GM19240 (cell line): ENCODE data around the gene DUSP12.
A peak's percentile ranks its signal among the peaks of the same experiment; 100 is the strongest.

ENCODE experiments used
- DNase-seq: peaks from one replicate; pipeline ENCODE4 v3.0.0; 2011; ENCODE audit warnings: low spot score; ENCODE audit not compliant: insufficient read length

The DUSP12 gene

DNA sequence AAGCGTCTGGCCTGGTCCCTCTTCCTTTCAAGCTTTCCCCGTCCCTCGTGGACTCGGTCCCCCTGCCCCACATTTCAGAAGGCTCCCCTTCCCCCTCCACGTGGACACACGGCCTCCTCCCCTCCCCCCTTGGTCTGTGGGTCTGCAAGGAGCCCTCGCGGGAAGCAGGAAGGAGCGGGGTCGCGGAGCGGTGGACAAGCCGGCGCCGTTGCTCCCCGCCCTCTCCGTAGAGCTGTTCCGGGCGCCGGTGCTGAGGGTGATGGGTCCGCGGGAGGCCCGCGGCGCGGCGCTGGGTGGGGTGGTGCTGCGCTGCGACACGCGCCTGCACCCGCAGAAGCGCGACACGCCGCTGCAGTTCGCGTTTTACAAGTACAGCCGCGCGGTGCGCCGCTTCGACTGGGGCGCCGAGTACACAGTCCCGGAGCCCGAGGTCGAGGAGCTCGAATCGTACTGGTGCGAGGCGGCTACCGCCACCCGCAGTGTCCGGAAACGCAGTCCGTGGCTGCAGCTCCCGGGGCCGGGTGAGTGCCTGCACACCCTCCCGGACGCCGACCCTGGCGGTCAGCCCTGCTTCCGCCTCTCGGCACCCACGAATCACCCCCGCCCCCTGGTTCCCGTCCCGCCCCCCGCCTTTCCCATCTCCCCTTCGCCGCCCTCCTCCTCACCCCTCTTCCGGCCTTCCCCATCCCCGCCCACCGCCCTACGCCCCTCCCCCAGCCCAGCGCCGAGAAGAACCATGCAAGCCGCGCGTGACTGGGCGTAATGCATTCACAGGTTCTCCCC, 22.9 kb upstream of the DUSP12 start:
- DNase-seq: no peak

DNA sequence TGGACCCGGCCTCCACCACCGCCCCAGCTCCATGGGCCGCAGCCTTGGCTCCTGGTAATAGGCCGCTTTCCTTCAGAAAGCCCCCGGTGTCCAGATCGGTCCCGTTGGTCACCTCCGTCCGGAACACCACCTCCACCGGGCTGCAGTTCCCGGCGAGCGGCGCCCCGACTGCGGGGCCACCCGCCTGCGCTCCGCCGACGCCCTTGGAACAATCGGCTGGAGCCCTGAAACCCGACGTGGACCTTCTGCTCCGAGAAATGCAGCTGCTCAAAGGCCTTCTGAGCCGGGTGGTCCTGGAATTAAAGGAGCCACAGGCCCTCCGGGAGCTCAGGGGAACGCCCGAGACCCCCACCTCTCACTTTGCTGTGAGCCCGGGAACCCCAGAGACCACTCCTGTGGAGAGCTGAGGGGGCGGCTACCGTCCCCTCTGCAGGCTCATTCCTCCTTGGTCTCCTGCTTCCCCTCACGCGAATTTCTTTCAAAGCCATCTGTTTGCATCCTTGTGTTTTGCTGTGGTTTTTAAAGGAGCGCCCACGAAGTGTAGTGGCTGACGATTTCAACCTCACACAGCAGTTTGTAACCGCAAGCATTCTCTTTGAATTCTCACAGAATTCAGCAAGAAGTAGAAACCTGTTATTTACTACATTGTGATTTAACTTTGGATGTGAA, 22.2 kb upstream of the DUSP12 start:
- no peak for DNase-seq

DNA sequence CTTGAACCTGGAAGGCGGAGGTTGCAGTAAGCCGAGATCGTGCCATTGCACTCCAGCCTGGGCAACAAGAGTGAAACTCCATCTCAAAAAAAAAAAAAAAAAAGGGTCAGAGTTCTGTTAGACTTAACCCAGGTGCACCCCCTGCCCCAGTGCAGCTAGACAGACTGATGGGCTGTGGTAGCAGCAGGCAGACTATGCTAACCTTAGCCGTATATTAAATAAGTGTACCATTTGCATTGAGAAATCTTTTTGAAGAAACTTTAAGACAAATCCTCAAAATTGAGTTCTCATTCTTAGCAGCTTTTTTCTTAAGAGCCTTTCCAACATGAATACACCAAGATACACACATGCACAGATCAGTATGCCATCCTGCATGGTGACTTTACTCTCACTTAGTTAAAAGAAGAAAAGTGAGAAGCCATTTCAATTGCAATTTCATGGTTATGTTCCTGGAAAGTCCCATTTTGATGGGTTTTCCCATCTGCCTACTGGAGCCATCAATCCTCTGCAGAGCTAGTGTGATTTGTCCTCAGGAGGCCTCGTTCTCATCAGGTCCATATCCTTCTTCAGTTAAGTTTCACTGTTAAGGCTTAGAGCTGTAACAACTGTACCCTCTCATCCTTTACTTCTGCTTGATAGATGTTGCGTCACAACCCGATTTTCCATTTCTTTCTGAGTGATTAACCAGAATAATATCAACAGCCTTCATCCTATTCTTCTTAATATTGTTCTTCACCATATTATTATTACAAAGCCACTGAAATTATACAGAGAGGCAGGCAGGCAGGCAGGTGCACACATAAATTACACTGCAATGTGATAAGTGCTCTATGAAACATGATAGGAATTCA, 21.0 kb upstream of the DUSP12 start:
- no peak for DNase-seq

DNA sequence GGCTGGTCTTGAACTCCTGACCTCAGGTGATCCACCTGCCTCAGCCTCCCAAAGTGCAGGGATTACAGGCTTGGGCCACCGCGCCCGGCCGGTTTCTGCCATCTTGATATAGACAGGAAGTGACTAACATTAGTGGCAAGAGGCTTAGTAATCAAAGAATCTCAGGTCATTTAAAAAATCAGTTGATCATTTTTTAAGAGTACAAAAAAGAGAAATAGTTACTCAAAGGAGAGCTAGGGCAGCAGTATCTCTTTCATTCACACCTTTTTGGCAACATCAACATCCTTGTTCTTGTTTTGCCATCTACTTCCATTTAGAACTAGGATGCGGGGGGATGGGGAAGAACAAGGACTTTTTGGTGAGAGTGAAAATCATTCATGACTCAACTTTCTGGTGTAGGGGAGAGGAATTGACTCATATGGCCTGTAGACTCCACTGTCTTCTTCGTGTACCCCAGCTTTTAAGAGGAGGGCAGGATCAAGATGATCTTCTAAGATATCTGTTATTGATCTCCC, 19.5 kb upstream of the DUSP12 start:
- no peak for DNase-seq

DNA sequence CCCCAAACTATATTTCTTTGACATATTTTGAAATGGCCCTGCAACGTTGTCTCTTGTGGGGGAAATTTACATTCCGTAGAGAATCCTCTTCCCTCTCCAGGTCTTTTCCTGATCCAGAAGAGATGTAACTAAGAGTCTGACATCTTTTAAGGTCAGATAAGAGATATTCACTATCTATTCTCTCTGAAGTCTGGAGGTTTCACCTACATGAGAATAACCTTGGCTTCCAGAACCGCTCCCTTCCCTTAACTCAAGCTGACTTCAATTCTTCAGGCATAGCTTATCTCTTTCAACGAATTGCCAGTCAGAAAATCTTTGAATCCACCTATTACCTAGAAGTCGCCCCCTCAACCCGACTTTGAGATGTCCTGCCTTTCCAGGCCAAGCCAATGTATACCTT, 18.3 kb upstream of the DUSP12 start:
- no peak for DNase-seq

DNA sequence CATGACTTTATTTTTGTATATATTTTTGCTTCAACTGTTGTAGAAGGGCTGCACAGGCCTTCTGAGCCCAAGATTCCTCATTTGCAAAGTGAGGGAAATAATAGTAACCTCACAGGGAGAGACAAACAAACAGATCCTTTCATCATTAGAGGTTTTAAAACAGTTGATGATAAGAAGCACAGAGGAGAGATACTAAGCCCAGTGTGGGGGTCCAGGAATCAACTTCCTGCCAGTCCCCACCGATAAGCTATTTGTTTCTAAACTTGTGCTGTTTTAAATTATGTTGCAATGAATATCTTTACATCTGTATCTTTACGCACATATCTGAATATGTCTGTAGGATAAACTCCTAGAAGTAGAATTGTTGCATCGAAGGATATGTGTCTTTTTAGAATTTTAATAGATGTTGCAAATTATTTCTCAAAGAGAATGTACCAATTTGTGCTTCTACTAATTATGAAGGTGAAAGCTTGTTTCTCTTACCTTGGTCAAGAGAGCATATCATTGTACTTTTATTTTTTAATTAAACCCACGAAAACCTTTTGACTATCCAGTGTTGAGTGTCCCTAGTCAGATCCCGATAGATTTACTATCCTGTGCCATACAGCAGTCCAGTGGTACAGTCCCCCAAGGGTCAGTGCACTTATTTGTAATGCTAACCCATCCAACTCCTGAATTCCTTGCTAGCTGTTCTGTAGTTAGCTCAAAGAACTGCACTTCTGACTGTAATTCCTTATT, 17.4 kb upstream of the DUSP12 start:
- no peak for DNase-seq

DNA sequence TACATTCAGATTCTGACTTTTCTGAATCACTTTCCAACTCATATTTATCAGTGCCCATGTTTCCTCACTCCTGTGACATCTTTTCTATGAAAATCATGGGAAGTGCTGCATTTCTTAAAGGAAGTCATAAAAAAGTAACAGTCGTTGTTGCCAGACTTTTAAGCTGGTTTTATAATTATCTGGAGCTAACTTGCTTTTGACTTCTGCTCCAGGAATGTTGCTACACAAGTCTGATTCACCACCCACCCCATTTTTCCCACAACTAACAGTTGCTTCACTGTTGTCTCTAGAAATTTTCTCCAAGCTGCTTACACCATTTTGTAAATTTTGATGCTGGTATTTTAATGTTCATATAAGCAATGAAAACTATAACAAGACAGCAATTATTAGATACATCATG, 16.1 kb upstream of the DUSP12 start:
- no peak for DNase-seq

DNA sequence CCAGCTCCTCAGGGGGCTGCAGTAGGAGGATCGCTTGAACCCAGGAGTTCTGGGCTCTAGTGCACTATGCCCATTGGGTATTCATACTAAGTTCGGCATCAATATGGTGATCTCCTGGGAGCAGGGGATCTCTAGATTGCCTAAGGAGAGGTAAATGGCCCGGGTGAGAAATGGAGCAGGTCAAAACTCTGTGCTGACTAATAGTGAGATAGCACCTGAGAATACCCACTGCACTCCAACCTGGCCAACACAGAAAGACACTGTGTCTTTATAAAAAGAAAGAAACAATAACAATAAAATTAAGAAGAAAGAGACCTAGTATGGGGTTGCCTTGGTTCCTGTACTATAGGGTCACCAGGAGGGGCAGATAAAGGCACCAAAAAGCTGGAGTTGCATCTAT, 13.7 kb upstream of the DUSP12 start:
- no peak for DNase-seq

DNA sequence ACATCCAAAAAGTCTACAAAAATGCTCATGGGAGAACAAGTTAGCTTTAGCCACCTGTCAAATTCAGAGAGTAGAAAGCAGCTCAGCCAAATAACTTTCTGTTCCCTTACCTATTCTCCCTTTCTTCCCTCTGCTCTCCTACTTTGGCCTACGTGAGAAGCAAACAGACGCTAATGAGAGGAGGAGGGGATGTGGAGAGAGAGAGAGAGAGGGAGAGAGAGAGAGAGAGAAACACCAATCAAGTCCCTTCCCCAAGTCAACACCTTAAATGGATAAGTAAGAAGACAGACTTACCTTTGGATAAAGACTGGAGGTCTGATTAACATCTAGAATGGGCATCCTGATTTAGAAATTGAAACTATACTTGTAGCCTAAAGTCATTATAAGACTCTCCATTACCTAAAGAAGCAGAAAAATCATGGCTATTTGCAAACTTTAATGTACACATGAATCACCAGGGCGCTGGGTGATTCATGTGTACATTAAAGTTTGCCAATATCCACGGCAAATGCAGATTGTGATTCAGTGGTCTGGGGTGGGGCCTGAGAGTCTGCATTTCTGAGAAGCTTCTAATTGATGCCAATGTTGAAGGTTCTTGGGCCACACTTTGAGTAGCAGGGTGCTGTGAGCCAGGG, 13.1 kb upstream of the DUSP12 start:
- DNase-seq: no peak

DNA sequence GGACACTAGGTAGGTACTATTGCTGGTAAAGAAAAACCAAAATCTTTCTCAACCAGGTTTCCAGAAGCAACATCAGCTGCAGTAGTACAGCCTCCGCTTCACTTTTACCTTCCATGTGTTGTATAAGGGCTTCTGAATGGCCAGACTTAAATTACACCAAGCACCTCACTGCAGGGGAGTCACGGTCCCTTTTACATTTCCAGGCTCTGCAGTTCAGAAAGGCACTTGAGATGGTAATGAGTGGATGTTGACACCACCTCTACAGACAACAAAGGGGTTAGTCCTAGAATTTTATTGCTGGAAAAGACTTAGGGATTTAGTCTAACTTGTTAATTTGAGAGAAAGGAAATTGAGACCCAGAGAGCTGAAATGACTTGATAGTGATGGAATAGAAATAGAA, 12.0 kb upstream of the DUSP12 start:
- no peak for DNase-seq

DNA sequence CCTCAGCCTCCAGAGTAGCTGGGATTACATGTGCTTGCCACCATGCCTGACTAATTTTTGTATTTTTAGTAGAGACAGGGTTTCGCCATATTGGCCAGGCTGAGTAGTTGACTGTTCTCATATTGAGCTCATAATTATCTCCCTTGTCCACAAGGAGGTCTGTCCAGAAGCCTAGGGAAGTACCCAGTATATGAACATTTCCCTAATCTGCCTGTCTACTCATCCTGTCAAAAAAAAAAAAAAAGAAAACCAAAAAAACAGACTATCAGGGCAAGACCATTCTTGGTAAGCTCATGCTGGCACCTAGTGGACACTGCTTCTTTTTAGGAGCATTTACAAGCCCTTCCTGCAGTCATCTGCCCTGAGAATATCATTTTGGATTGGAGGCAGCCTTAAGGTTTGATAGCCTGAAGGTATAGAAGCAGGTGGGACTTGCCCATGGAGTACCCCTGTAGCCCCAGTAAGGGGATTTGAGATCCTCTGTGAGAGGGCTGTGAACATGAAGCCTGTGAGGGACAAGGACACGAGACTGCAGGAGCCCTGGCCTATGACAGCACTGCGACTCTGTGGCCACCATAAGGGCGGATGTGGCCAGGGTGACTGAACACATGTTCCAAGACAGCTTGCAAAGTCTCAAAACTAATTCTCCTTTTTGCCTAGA, 10.8 kb upstream of the DUSP12 start:
- DNase-seq: no peak

DNA sequence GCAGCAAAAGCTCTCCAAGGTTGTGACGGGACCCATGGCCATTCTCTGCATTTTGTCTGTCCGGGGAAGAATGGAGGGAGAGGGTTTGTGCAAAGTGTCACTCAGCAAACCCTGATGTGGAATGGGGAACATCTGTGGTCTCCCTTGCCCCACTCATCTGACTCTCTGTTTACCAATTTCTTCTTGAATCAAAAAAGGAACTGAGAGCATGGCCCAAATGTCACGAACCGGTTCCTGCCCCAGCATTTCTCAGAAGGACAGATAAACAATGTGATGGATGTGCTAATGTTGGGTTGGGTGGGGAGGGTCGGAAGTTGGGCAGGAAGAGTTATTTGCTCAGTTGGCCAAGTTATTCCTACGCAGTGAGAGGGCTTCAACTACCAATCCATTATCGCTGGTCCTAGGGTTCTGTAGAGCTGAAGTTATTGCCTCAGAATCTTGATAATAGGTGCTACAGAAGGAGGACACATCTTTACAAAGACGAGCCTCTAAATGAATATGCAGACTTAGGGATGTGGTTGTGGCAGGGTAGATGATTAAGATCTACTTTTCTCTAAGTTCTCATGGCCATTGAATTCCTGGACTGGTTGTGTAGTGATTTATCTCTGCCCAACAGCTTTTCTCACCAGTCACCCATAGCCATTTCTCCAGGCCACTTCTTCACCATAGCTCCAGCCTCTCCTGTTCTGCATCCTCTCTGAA, 9.6 kb upstream of the DUSP12 start:
- DNase-seq: no peak

DNA sequence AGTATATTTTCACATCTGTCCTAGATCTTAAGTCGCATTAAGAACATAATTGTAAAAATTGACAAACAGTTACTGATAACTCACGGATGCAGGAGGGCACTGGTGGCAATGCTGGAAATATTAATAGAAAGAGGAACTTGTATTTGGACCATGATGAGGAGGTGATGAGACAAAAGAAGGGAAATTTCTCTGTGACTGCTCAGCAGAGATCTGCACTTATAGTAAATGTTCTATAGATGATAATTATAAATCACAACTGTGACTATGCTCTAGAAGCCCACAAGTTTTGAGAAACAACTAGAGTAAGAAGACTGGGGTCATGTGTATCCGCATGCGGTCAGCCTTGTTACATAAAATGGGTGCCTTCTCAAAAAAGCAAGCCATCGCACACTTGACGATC, 8.7 kb upstream of the DUSP12 start:
- no peak for DNase-seq

DNA sequence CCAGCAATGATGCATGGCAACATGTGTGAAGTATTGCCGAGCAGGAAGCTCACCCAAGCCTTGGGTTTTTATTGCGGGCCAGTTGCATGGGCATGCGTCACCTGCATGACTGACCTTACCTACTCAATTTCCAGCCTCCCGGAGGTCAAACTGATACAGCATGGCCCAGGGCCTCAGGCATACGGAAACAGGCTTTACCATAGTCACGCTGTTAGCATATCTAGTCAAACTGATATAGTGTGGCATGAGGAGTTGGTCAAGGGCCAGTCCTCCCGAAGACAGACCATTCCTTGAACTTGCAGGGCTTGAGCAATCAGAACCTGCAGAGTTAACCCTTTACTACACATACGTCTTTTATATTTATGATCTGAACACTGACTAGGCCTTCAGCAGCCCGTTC, 6.4 kb upstream of the DUSP12 start:
- no peak for DNase-seq

DNA sequence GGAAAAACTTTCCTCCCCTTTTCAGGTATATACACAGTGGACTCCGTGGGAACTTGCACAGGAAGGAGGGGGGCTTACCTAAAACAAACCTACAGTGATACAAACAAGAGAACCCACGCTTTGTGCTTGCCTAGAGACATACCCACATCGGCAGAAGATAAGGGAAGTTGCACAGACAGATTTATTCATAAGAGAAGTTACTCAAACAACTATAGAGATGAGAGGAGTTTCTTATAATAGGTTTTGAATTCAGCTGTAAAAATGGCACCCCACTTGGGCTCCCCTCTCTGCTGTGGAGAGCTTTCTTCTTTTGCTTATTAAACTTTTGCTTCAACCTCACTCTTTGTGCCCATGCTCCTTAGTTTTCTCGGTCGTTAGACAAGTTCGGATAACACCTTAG, 1.8 kb upstream of the DUSP12 start:
- DNase-seq: no peak

DNA sequence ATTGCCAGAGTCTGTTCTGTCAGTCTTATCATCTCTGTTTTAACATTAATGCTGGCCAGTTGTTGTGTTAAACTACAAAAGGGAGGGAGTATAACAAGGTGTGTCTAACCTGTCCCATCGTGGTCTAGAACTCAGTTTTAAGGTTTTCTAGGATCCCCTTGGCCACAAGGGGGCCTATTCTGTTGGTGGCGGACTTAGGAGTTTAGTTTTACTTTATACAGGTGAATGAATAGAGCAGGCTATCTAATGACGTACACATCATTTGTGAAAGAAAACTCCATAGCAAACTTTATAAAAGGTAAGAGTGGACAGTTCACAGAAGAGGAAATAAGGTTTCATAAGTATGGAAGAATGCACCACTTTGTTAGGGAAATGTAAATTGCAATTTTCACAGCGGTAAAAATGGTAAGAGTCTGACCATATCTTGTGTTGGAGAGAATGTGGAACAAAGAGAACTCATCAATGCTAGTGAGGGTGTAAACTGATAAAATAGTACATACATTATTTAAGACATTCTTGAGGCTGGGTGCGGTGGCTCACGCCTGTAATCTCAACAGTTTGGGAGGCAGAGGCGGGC, 14.0 kb downstream of the DUSP12 start:
- no peak for DNase-seq

DNA sequence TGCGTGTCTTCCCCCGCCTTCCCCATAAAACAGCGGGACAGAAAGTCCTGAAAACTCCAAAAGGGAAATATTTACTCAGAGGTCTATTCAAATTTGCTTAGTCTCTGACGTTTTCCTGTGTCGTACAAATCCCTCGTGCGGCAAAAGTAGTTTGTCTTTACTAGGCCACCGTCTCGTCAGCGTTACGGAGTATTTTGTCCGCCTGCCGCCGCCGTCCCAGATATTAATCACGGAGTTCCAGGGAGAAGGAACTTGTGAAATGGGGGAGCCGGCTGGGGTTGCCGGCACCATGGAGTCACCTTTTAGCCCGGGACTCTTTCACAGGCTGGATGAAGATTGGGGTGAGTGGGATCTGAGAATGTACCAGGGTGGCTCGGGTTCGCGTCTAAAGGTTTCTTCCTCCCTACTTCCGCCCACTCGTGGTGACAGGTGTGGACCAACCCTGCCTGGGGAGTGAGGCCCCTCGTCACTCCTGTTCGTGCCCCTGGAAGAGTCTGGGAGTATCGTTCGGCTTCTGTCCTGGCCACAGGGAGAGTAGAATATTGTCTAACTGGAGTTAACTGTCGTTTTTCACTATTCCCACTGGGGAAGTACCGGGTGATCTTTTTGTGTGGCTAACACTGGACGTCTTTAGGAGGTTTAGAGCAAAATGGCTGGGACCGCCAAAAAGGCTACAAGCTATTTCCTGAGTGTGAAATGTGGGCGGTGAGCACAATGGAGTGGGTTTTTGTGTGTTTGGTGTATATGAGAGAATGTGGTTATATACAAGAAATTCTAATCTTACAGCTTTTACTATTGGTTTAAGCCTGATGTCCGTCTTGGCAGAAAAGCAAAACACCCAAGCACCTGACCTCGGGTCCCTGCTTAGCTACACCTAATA, 16.8 kb downstream of the DUSP12 start, which contains the start of gene ATF6:
Gene ATF6, plus strand, starts transcription at position 219 of the 880 bp plus-strand sequence. Its CDS starts 41 bp downstream, at position 260.
- DNase-seq: peak; percentile 29

DNA sequence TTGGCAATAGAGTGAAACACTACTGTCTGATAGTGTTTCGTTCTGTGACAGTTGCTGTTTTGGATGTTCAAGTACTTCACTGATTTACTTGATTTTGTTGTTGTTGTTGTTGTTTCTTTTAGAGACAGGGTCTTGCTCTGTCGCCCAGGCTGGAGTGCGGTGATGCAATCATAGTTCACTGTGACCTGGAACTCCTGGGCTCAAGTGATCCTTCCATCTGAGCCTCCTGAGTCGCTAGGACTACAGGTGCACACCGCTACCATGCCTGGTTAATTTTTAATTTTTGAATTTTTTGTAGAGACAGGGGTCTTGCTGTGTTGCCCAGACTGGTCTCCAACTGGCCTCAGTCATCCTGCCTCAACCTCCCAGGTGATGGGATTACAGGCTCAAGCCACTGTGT, 18.9 kb downstream of the DUSP12 start:
- no peak for DNase-seq
